Measurements from ENCODE around the gene KDM3B.

DNA sequence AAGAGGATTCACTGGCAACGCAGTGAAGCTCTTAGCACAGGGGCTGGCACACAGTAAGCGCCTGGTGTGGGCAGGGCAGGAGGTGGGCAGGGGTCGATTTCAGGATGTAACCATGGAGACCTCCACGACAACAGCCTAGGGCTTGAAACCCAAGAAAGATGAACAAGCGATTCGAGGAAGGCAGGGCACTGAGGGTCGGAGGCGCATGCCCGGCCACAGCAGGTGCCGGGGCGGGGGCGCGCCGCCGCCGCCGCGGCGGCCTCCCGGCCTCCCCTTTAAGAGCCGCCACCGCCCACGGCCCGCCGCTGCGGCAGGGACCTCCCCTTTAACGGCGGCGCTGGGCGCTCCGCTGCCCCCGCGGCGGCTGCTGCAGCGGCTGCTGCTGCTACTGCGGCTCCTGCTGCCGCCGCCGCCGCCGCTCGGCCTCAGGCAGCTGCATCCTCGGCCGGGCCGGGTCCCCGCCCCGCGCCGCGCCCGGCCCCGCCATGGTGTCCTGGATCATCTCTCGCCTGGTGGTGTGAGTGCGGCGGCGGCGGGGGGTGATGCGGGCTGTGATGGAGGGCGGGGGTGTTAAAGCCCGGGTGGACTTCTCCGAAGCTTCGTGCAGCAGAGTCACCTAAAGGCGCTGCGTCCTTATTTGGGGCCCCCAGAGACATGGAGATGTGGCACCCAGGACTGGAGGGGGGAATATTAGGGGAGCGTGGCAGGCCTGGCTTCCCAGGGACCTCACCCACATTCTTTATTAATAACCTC lies 86.4 kb downstream of the KDM3B start, which contains the start of gene REEP2:
- no peak for TF ChIP-seq POLR2A (IDR thresholded peaks at IDR 0.05; ENCODE audit: low read length)
- no peak for TF ChIP-seq GATA1 (IDR thresholded peaks at IDR 0.05; ENCODE audit: low read depth, low read length)

All from erythroblast (primary cell).